A549 (cell line): ENCODE results near the gene EMC6. TPM values are rescaled to one million over a fixed set of nuclear protein-coding genes. Genes with fewer than 3 reads are reported as not detected.

Source experiments
- ATAC-seq, 2 experiments: fragments of 200-7000 bp in 1 of 2; fragments of >200 bp in 1 of 2; cut with Nextera tagmentation in 1 of 2; cut with Tn5 transposase in 1 of 2; 3 replicates each; pipeline versions ENCODE4 v1.8.0 to v1.9.1; 2018 to 2020; ENCODE audit warnings: mild to moderate bottlenecking in 1 of 2, moderate library complexity in 1 of 2
- CTCF ChIA-PET: fragments of 300-600 bp; sonication (Branson Sonifier 250); formaldehyde crosslinking; extraction: SDS; loops from one replicate; lab custom pipeline; 2021; ENCODE audit warnings: antibody characterized with exemption, inconsistent platforms; lab: Yijun Ruan, JAX
- POLR2A ChIA-PET: fragments of 350-600 bp; formaldehyde crosslinking; extraction: SDS; loops from one replicate; lab custom pipeline; 2021; ENCODE audit warnings: antibody characterized with exemption, inconsistent platforms; lab: Yijun Ruan, JAX
- DNase-seq, 2 experiments: peaks; one replicate each; pipeline versions ENCODE4 v3.0.0 to v3.0.0-alpha.2; 2011 to 2016; ENCODE audit warnings: low read depth in 1 of 2, low spot score in 1 of 2
- FAIRE-seq: peaks from 2 replicates; lab custom pipeline; 2011; peaks lifted over from hg19 to GRCh38; lab: Jason Lieb, UNC
- H3K27ac ChIP-seq, 2 experiments: fragments of >200 bp; sonication (Bioruptor Twin); formaldehyde crosslinking; 3 replicates each; pipeline ENCODE4 v1.5.1; 2016 to 2017
- H3K4me1 ChIP-seq: fragments of >200 bp; sonication (Bioruptor Twin); formaldehyde crosslinking; 3 replicates; pipeline ENCODE4 v1.6.1; 2016
- H3K4me2 ChIP-seq: fragments of >200 bp; sonication (Bioruptor Twin); formaldehyde crosslinking; 3 replicates; pipeline ENCODE4 v1.6.1; 2016
- H3K4me3 ChIP-seq: fragments of >200 bp; sonication (Bioruptor Twin); formaldehyde crosslinking; 3 replicates; pipeline ENCODE4 v1.5.1; 2016
- H3K9me3 ChIP-seq: fragments of >200 bp; sonication (Bioruptor Twin); formaldehyde crosslinking; 3 replicates; pipeline ENCODE4 v1.6.1; 2016
- ATOH8 ChIP-seq: fragments of 250-450 bp; sonication (Bioruptor Pico); IDR thresholded peaks from 2 replicates; pipeline ENCODE4 v1.5.0; 2020; ENCODE audit warnings: low read depth, mild to moderate bottlenecking, moderate library complexity
- BHLHE40 ChIP-seq: IDR thresholded peaks from 2 replicates; pipeline ENCODE4 v1.6.1; 2012; ENCODE audit warnings: low read depth, low read length, inconsistent platforms
- CEBPB ChIP-seq, 2 experiments: fragments of >200 bp in 1 of 2; sonication (Bioruptor Twin) in 1 of 2; formaldehyde crosslinking in 1 of 2; IDR thresholded peaks; 2 replicates each; pipeline ENCODE4 v1.6.1; 2012 to 2016
- CHD2 ChIP-seq: fragments of 150-350 bp; IDR thresholded peaks from 2 replicates; pipeline ENCODE4 v1.6.1; 2014; ENCODE audit warnings: low read length; ENCODE audit not compliant: partially characterized antibody
- EP300 ChIP-seq, 2 experiments: fragments of >200 bp; sonication (Bioruptor Twin); formaldehyde crosslinking; IDR thresholded peaks; 2 replicates in 1 of 2; 3 replicates in 1 of 2; pipeline ENCODE4 v1.6.1; 2016 to 2017
- FOSB ChIP-seq: fragments of 250-450 bp; sonication (Bioruptor Pico); IDR thresholded peaks from 2 replicates; pipeline ENCODE4 v1.5.0; 2020; ENCODE audit warnings: mild to moderate bottlenecking, moderate library complexity
- FOXS1 ChIP-seq: fragments of 250-450 bp; sonication (Bioruptor Pico); IDR thresholded peaks from 2 replicates; pipeline ENCODE4 v1.5.0; 2020; ENCODE audit warnings: mild to moderate bottlenecking, moderate library complexity
- HDAC2 ChIP-seq: fragments of 200-600 bp; sonication (generic); IDR thresholded peaks from 2 replicates; pipeline ENCODE4 v1.6.1; 2016
- HEYL ChIP-seq: fragments of 250-450 bp; sonication (Bioruptor Pico); IDR thresholded peaks from 2 replicates; pipeline ENCODE4 v1.8.0; 2021; ENCODE audit warnings: mild to moderate bottlenecking, moderate library complexity
- HOXA7 ChIP-seq: fragments of 250-450 bp; sonication (Bioruptor Pico); IDR thresholded peaks from 2 replicates; pipeline ENCODE4 v1.5.0; 2020; ENCODE audit warnings: mild to moderate bottlenecking, moderate library complexity
- HOXB5 ChIP-seq: fragments of 250-450 bp; sonication (Bioruptor Pico); IDR thresholded peaks from 2 replicates; pipeline ENCODE4 v1.5.0; 2020; ENCODE audit warnings: mild to moderate bottlenecking, moderate library complexity
- KDM1A ChIP-seq: fragments of 200-600 bp; sonication (generic); IDR thresholded peaks from 2 replicates; pipeline ENCODE4 v1.6.1; 2016; ENCODE audit warnings: low read depth, mild to moderate bottlenecking
- MAZ ChIP-seq: fragments of 150-350 bp; IDR thresholded peaks from 2 replicates; pipeline ENCODE4 v1.6.1; 2014; ENCODE audit warnings: antibody characterized with exemption, low read depth, low read length, borderline replicate concordance
- NPAS2 ChIP-seq: fragments of 250-450 bp; sonication (Bioruptor Pico); IDR thresholded peaks from 2 replicates; pipeline ENCODE4 v1.8.0; 2022; ENCODE audit warnings: mild to moderate bottlenecking, moderate library complexity, borderline replicate concordance
- NR3C1 ChIP-seq: fragments of >200 bp; sonication (Bioruptor Twin); formaldehyde crosslinking; IDR thresholded peaks from 3 replicates; pipeline ENCODE4 v1.6.1; 2017
- PHF8 ChIP-seq: fragments of 200-600 bp; sonication (generic); IDR thresholded peaks from 2 replicates; pipeline ENCODE4 v1.6.1; 2016; ENCODE audit warnings: low read depth, mild to moderate bottlenecking, antibody characterized with exemption, moderate library complexity, borderline replicate concordance
- POLR2A ChIP-seq: IDR thresholded peaks from 2 replicates; pipeline ENCODE4 v1.6.1; 2012; ENCODE audit warnings: mild to moderate bottlenecking, low read length
- RAD21 ChIP-seq, 2 experiments: fragments of >200 bp in 1 of 2; sonication (Bioruptor Twin) in 1 of 2; formaldehyde crosslinking in 1 of 2; IDR thresholded peaks in 1 of 2; conservative IDR thresholded peaks in 1 of 2; 2 replicates in 1 of 2; 3 replicates in 1 of 2; pipeline ENCODE4 v1.6.1; 2012 to 2018; ENCODE audit warnings: inconsistent platforms in 1 of 2
- RCOR1 ChIP-seq: fragments of 150-350 bp; IDR thresholded peaks from 2 replicates; pipeline ENCODE4 v1.6.1; 2014; ENCODE audit warnings: antibody characterized with exemption, low read length, low read depth
- RFX5 ChIP-seq: fragments of 450-650 bp; IDR thresholded peaks from 2 replicates; pipeline ENCODE4 v1.7.1; 2014; ENCODE audit warnings: antibody characterized with exemption, mild to moderate bottlenecking, moderate library complexity
- RNF2 ChIP-seq: fragments of 200-600 bp; sonication (generic); IDR thresholded peaks from 2 replicates; pipeline ENCODE4 v1.6.1; 2016; ENCODE audit warnings: low read depth, mild to moderate bottlenecking, antibody characterized with exemption, moderate library complexity, borderline replicate concordance
- SREBF2 ChIP-seq: fragments of 450-650 bp; IDR thresholded peaks from 2 replicates; pipeline ENCODE4 v1.6.1; 2014; ENCODE audit warnings: mild to moderate bottlenecking, moderate library complexity
- USF2 ChIP-seq: fragments of 450-650 bp; IDR thresholded peaks from 2 replicates; pipeline ENCODE4 v1.6.1; 2014; ENCODE audit warnings: antibody characterized with exemption
- ZC3H11A ChIP-seq: fragments of 450-650 bp; IDR thresholded peaks from 2 replicates; pipeline ENCODE4 v1.6.1; 2014; ENCODE audit warnings: antibody characterized with exemption, mild to moderate bottlenecking
- WGBS: methylation state at CpG from one replicate; pipeline ENCODE4 v1.1.6; 2017; ENCODE audit errors: missing lambda C conversion rate; 5-methylcytosine and 5-hydroxymethylcytosine counted together
- polyA plus RNA-seq, 4 experiments: library from polyadenylated mRNA; depleted of rRNA in 3 of 4; stranded (reverse); fragments of >200 nt; fragmentation: RNase III in 1 of 4; extraction: RNeasy Plus Mini Kit Qiagen cat#74134 plus additional on column Dnase treatment in 1 of 4; gene quantifications; 2 replicates in 3 of 4; 3 replicates in 1 of 4; pipeline ENCODE4 v1.2.3, GENCODE V29; 2011 to 2017
- TF ChIP-seq, protein P1 (sequence below): IDR thresholded peaks from 2 replicates; pipeline ENCODE4 v1.6.1; 2012
- TF ChIP-seq, protein P2 (sequence below): fragments of >200 bp; sonication (Bioruptor Twin); formaldehyde crosslinking; IDR thresholded peaks from 3 replicates; pipeline ENCODE4 v1.5.1; 2016
- TF ChIP-seq, protein P3 (sequence below): fragments of 150-350 bp; IDR thresholded peaks from 2 replicates; pipeline ENCODE4 v1.6.1; 2014; ENCODE audit warnings: low read depth, mild to moderate bottlenecking, low read length
- TF ChIP-seq, protein P4 (sequence below): fragments of 250-450 bp; sonication (Bioruptor Pico); IDR thresholded peaks from 2 replicates; pipeline ENCODE4 v1.5.0; 2021; ENCODE audit warnings: mild to moderate bottlenecking, moderate library complexity, borderline replicate concordance

The EMC6 gene
- polyA plus RNA-seq, 2 of the 4 experiments (the other 2 are of a cell fraction) = 68.3 to 122 TPM

DNA sequence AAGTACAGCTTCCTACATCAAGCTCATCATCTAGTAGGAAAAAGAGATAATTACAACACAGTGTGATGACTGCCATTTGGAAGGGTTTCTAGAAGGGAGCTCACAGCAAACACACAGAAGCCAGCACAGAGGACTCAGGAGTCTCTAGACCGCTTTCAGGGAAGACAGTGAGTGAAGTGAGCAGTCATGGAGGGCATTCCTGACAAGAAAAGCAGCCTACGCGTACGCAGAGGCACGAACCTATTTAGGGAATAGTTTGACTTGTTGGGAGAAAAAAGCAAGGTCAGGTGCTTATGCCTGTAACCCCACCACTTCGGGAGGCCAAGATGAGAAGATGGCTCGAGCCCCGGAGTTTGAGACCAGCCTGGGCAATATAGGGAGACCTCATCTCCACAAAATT lies 46.7 kb downstream of the EMC6 start:
- TF ChIP-seq, protein P1, sequence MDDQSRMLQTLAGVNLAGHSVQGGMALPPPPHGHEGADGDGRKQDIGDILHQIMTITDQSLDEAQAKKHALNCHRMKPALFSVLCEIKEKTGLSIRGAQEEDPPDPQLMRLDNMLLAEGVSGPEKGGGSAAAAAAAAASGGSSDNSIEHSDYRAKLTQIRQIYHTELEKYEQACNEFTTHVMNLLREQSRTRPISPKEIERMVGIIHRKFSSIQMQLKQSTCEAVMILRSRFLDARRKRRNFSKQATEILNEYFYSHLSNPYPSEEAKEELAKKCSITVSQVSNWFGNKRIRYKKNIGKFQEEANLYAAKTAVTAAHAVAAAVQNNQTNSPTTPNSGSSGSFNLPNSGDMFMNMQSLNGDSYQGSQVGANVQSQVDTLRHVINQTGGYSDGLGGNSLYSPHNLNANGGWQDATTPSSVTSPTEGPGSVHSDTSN = no peak
- TF ChIP-seq USF2 = no peak
- no peak for TF ChIP-seq FOXS1
- no peak for TF ChIP-seq POLR2A
- TF ChIP-seq SREBF2 = no peak
- TF ChIP-seq RAD21 (conservative IDR thresholded peaks at IDR 0.05 in 1 of 2, IDR thresholded peaks at IDR 0.05 in 1 of 2) = no peak
- TF ChIP-seq PHF8 = no peak
- no peak for TF ChIP-seq RCOR1
- TF ChIP-seq RFX5 = no peak
- H3K27ac ChIP-seq = no peak overlapping the region
- FAIRE-seq (no peak), ATAC-seq (no peak), DNase-seq (no peak)
- 88% methylated on average over 8 of the region's 8 CpGs for WGBS
- H3K4me1 ChIP-seq = peaks cover 11% of the 10 kb centered on the region
- no peak overlapping the region for H3K4me3 ChIP-seq
- no peaks in the 10 kb centered on the region for H3K9me3 ChIP-seq
- no peak overlapping the region for H3K4me2 ChIP-seq
- ChIA-PET POLR2A (no interaction called here), CTCF (interaction anchor here (1.4 to 2.3 kb wide), 4 partner anchors 9 to 32 kb away, joined by 4 to 6 read pairs (median 6); no protein-coding TSS in a partner anchor)

GRCh38 chr17:3718201-3718600 lies 49.6 kb downstream of the EMC6 start:
- ATAC-seq = no peak
- ChIA-PET CTCF (interaction anchor here (0.7 to 1.4 kb wide), 6 partner anchors 10 to 683 kb away, joined by 3 to 7 read pairs (median 3); no protein-coding TSS in a partner anchor), POLR2A (no interaction called here)
- no peak for DNase-seq
- FAIRE-seq = no peak
- TF ChIP-seq, protein P2, sequence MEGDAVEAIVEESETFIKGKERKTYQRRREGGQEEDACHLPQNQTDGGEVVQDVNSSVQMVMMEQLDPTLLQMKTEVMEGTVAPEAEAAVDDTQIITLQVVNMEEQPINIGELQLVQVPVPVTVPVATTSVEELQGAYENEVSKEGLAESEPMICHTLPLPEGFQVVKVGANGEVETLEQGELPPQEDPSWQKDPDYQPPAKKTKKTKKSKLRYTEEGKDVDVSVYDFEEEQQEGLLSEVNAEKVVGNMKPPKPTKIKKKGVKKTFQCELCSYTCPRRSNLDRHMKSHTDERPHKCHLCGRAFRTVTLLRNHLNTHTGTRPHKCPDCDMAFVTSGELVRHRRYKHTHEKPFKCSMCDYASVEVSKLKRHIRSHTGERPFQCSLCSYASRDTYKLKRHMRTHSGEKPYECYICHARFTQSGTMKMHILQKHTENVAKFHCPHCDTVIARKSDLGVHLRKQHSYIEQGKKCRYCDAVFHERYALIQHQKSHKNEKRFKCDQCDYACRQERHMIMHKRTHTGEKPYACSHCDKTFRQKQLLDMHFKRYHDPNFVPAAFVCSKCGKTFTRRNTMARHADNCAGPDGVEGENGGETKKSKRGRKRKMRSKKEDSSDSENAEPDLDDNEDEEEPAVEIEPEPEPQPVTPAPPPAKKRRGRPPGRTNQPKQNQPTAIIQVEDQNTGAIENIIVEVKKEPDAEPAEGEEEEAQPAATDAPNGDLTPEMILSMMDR = no peak
- TF ChIP-seq ATOH8 = no peak
- TF ChIP-seq FOXS1 = no peak
- TF ChIP-seq SREBF2 = no peak
- no peak for TF ChIP-seq HOXB5 (CRISPR knock-in tag)
- TF ChIP-seq, protein P3, sequence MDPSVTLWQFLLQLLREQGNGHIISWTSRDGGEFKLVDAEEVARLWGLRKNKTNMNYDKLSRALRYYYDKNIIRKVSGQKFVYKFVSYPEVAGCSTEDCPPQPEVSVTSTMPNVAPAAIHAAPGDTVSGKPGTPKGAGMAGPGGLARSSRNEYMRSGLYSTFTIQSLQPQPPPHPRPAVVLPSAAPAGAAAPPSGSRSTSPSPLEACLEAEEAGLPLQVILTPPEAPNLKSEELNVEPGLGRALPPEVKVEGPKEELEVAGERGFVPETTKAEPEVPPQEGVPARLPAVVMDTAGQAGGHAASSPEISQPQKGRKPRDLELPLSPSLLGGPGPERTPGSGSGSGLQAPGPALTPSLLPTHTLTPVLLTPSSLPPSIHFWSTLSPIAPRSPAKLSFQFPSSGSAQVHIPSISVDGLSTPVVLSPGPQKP = no peak
- no peak for TF ChIP-seq HOXA7
- TF ChIP-seq KDM1A = no peak
- no peak for TF ChIP-seq FOSB (CRISPR knock-in tag)
- no peak for TF ChIP-seq ZC3H11A
- no peak for TF ChIP-seq HEYL (CRISPR knock-in tag)
- Histone ChIP-seq H3K4me1 (peaks cover 30% of the 10 kb centered on the region), H3K27ac (no peak overlapping the region), H3K9me3 (no peaks in the 10 kb centered on the region), H3K4me3 (no peak overlapping the region), H3K4me2 (no peak overlapping the region)
- 85% methylated on average over 4 of the region's 4 CpGs for WGBS

DNA sequence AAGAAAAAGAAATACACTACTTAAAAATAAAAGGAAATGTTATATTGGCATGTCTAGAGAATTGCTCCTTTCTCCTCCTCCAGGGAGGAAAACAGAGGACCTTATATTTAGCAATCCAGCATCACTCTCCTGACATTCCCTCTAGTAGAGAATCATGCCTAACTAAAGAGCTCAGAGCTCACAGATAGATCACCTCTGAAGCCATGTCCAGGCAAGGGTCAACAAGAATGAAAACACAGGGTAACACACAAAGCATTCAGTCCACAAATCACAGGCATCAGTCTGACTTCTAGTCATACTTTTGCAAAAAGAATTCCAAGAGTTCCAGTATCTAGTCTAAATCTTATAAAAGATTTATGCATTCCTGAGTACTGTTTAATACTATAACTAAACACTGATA lies 50.7 kb downstream of the EMC6 start:
- CTCF ChIA-PET = interaction anchor here (1.1 to 1.2 kb wide), 2 partner anchors 13 to 24 kb away, joined by 3 to 4 read pairs; partner anchors contain the start of gene P2RX5
- H3K9me3 ChIP-seq = no peaks in the 10 kb centered on the region
- TF ChIP-seq NPAS2 (CRISPR knock-in tag) = no peak
- no peak for TF ChIP-seq BHLHE40
- no peak for TF ChIP-seq MAZ
- TF ChIP-seq EP300 (IDR thresholded peaks at IDR 0.05) = no peak
- TF ChIP-seq HDAC2 = no peak
- TF ChIP-seq CEBPB (IDR thresholded peaks at IDR 0.05) = no peak
- TF ChIP-seq NR3C1 = no peak
- TF ChIP-seq, protein P4, sequence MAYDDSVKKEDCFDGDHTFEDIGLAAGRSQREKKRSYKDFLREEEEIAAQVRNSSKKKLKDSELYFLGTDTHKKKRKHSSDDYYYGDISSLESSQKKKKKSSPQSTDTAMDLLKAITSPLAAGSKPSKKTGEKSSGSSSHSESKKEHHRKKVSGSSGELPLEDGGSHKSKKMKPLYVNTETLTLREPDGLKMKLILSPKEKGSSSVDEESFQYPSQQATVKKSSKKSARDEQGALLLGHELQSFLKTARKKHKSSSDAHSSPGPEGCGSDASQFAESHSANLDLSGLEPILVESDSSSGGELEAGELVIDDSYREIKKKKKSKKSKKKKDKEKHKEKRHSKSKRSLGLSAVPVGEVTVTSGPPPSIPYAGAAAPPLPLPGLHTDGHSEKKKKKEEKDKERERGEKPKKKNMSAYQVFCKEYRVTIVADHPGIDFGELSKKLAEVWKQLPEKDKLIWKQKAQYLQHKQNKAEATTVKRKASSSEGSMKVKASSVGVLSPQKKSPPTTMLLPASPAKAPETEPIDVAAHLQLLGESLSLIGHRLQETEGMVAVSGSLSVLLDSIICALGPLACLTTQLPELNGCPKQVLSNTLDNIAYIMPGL = no peak
- no peak for TF ChIP-seq CHD2
- no peak for TF ChIP-seq RNF2
- TF ChIP-seq USF2 = no peak

More for the DNA sequence above, 50.7 kb downstream of the EMC6 start:
- FAIRE-seq = no peak
- H3K27ac ChIP-seq = peak overlapping the region in 1 of 2 experiments; percentile 60; a peak in 1 of 6 replicates
- H3K4me3 ChIP-seq = no peak overlapping the region
- ATAC-seq = no peak
- H3K4me2 ChIP-seq = peak overlapping the region; percentile 59; the same call in 2 of the 3 replicates
- POLR2A ChIA-PET = no interaction called here
- peaks cover 30% of the 10 kb centered on the region for H3K4me1 ChIP-seq
- DNase-seq = no peak
